ENCODE measurements around the gene IFFO2. TPM values are rescaled to one million over a fixed set of nuclear protein-coding genes. Genes with fewer than 3 reads are reported as not detected.

Gene IFFO2
- total RNA-seq, 1 experiment from 2014 or later = 11.7 TPM

DNA sequence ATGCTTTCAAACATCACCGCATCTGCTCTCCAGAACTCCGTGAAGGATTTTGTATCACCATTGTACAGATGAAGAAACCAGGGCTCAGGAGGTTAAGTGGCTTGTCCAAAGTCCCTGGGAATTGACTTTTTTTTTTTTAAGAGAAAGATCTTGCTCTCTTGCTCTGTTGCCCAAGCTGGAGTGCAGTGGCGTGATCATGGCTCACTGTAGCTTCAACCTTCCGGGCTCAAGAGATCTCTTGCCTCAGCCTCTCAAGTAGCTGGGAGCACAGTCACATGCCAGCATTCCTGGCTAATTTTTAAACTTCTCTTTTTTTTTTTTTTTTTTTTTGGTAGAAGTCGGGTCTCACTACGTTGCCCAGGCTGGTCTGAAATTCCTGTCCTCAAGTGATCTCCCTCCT, 90.2 kb downstream of the IFFO2 start:
- Histone ChIP-seq H3F3A (ENCODE audit: insufficient read depth, low read depth) (no peaks in the 10 kb centered on the region), H3K4me1 (replicated peaks; ENCODE audit: insufficient read depth) (no peaks in the 10 kb centered on the region), H3K9me2 (ENCODE audit: insufficient read depth) (no peaks in the 10 kb centered on the region), H3K27me3 (ENCODE audit: insufficient read depth, low read depth) (peaks cover 32% of the 10 kb centered on the region), H3K9me3 (ENCODE audit: insufficient read depth, low read depth) (no peaks in the 10 kb centered on the region), H3K79me2 (ENCODE audit: low read depth) (no peaks in the 10 kb centered on the region), H3K36me3 (ENCODE audit: low read depth) (no peaks in the 10 kb centered on the region), H2AFZ (no peak overlapping the region), H3K4me3 (no peak overlapping the region), H3K27ac (no peak overlapping the region), H3K4me2 (no peak overlapping the region), H4K20me1 (ENCODE audit: insufficient read depth) (no peaks in the 10 kb centered on the region)
- POLR2A ChIA-PET (ENCODE audit: unreplicated experiment) = no interaction called here
- intact Hi-C loops (cut with micrococcal nuclease; ENCODE audit: unreplicated experiment) = no loop called here
- no peak for TF ChIP-seq EZH2 (IDR thresholded peaks at IDR 0.05; ENCODE audit: low read depth)
- TF ChIP-seq, protein P1, sequence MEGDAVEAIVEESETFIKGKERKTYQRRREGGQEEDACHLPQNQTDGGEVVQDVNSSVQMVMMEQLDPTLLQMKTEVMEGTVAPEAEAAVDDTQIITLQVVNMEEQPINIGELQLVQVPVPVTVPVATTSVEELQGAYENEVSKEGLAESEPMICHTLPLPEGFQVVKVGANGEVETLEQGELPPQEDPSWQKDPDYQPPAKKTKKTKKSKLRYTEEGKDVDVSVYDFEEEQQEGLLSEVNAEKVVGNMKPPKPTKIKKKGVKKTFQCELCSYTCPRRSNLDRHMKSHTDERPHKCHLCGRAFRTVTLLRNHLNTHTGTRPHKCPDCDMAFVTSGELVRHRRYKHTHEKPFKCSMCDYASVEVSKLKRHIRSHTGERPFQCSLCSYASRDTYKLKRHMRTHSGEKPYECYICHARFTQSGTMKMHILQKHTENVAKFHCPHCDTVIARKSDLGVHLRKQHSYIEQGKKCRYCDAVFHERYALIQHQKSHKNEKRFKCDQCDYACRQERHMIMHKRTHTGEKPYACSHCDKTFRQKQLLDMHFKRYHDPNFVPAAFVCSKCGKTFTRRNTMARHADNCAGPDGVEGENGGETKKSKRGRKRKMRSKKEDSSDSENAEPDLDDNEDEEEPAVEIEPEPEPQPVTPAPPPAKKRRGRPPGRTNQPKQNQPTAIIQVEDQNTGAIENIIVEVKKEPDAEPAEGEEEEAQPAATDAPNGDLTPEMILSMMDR (conservative IDR thresholded peaks at IDR 0.05) = no peak
- no peak for DNase-seq
- CTCF ChIA-PET = no interaction called here
- no TSS peak for BruUV-seq (replicated peaks)

DNA sequence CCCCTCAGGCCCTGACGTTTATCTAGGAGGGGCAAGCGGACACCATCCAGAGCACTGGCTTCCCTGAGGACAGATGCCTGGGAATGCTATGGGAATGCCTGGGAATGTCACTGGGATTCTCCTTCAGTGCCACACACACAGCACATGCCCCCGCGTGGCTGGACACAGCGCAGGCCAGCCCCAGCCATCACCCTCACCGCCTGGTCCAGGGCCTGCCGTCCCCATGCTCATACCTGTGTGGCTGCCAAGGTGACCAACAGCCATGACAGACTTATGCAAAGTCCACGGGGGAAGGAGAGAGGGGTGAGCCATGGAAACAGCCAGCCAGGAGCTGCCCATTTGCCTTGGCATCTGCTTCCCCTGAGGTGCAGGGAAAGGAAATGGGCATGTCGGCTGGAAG, 91.3 kb downstream of the IFFO2 start:
- Histone ChIP-seq H3F3A (ENCODE audit: insufficient read depth, low read depth) (no peaks in the 10 kb centered on the region), H3K4me3 (no peak overlapping the region), H3K9me3 (ENCODE audit: insufficient read depth, low read depth) (no peaks in the 10 kb centered on the region), H3K27me3 (ENCODE audit: insufficient read depth, low read depth) (peaks cover 32% of the 10 kb centered on the region), H4K20me1 (ENCODE audit: insufficient read depth) (no peaks in the 10 kb centered on the region), H3K36me3 (ENCODE audit: low read depth) (no peaks in the 10 kb centered on the region), H3K4me1 (replicated peaks; ENCODE audit: insufficient read depth) (no peaks in the 10 kb centered on the region), H3K9me2 (ENCODE audit: insufficient read depth) (no peaks in the 10 kb centered on the region), H3K27ac (no peak overlapping the region), H3K4me2 (no peak overlapping the region), H3K79me2 (ENCODE audit: low read depth) (no peaks in the 10 kb centered on the region), H2AFZ (no peak overlapping the region)
- no peak for TF ChIP-seq EZH2 (IDR thresholded peaks at IDR 0.05; ENCODE audit: low read depth)
- CTCF ChIA-PET = no interaction called here
- BruUV-seq (replicated peaks) = no TSS peak
- intact Hi-C loops (cut with micrococcal nuclease; ENCODE audit: unreplicated experiment) = no loop called here
- DNase-seq = no peak
- POLR2A ChIA-PET (ENCODE audit: unreplicated experiment) = no interaction called here

DNA sequence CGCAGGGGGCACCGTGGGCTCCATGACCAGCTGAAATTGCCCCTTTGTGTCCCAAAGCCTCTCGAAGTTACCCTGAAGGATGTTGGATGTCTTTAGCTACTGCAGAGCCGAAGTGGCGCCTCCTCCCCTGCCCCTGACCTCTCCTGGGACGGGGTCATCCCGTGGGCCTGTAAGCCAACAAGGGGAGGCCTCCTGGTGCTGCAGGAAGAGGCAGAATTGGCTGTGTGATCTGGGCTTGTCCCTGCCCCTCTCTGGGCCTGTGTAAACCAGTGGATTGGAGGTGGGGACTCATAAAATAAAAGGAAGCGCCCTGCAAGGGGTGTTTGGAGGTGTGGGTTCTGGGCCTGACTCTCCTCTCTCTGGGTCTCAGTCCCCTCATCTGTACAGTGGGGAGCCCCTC, 94.9 kb downstream of the IFFO2 start:
- no peak for DNase-seq
- Histone ChIP-seq H3K4me2 (no peak overlapping the region), H3K36me3 (ENCODE audit: low read depth) (no peaks in the 10 kb centered on the region), H3K4me3 (no peak overlapping the region), H3K27me3 (ENCODE audit: insufficient read depth, low read depth) (peaks cover 25% of the 10 kb centered on the region), H3F3A (ENCODE audit: insufficient read depth, low read depth) (no peaks in the 10 kb centered on the region), H3K79me2 (ENCODE audit: low read depth) (no peaks in the 10 kb centered on the region), H4K20me1 (ENCODE audit: insufficient read depth) (no peaks in the 10 kb centered on the region), H3K4me1 (replicated peaks; ENCODE audit: insufficient read depth) (no peaks in the 10 kb centered on the region), H3K27ac (no peak overlapping the region), H2AFZ (no peak overlapping the region), H3K9me3 (ENCODE audit: insufficient read depth, low read depth) (no peaks in the 10 kb centered on the region), H3K9me2 (ENCODE audit: insufficient read depth) (no peaks in the 10 kb centered on the region)
- ChIA-PET CTCF (interaction anchor here (0.8 kb wide), 1 partner anchor 14 kb away, joined by 3 read pairs; no protein-coding TSS in a partner anchor), POLR2A (ENCODE audit: unreplicated experiment) (no interaction called here)
- intact Hi-C loops (cut with micrococcal nuclease; ENCODE audit: unreplicated experiment) = no loop called here
- no TSS peak for BruUV-seq (replicated peaks)
- TF ChIP-seq EZH2 (IDR thresholded peaks at IDR 0.05; ENCODE audit: low read depth) = no peak
- TF ChIP-seq, protein P1 (conservative IDR thresholded peaks at IDR 0.05) = no peak

DNA sequence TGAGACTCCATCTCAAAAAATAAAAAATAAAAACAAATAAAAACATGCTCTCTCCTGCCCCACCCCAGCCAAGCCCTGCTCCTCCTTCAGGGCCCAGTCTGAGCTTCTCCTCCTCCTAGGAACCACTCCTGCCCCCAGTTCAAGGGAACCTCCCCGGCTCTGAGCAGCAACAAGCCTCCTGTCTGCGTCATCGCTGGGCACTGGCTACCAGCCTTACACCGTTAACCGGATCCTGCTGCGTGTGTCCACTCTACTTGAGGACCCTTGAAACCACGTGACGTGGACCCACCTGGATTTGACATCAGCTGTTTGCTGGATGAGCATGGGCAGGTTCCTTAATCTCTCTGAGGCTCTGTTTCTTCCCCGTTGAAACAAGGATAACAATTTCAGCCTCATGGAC, 95.4 kb downstream of the IFFO2 start:
- CTCF ChIA-PET = no interaction called here

More for the DNA sequence above, 95.4 kb downstream of the IFFO2 start:
- intact Hi-C loops (cut with micrococcal nuclease; ENCODE audit: unreplicated experiment) = no loop called here
- no TSS peak for BruUV-seq (replicated peaks)
- H3K4me2 ChIP-seq = no peak overlapping the region
- no peaks in the 10 kb centered on the region for H3K9me3 ChIP-seq (ENCODE audit: insufficient read depth, low read depth)
- H4K20me1 ChIP-seq (ENCODE audit: insufficient read depth) = no peaks in the 10 kb centered on the region
- TF ChIP-seq EZH2 (IDR thresholded peaks at IDR 0.05; ENCODE audit: low read depth) = no peak
- TF ChIP-seq, protein P1 (conservative IDR thresholded peaks at IDR 0.05) = no peak
- no peaks in the 10 kb centered on the region for H3K4me1 ChIP-seq (replicated peaks; ENCODE audit: insufficient read depth)
- POLR2A ChIA-PET (ENCODE audit: unreplicated experiment) = no interaction called here
- no peaks in the 10 kb centered on the region for H3K9me2 ChIP-seq (ENCODE audit: insufficient read depth)
- no peak for DNase-seq
- no peak overlapping the region for H3K27ac ChIP-seq
- no peak overlapping the region for H2AFZ ChIP-seq
- no peaks in the 10 kb centered on the region for H3F3A ChIP-seq (ENCODE audit: insufficient read depth, low read depth)
- H3K79me2 ChIP-seq (ENCODE audit: low read depth) = no peaks in the 10 kb centered on the region
- H3K4me3 ChIP-seq = no peak overlapping the region
- peaks cover 24% of the 10 kb centered on the region for H3K27me3 ChIP-seq (ENCODE audit: insufficient read depth, low read depth)
- H3K36me3 ChIP-seq (ENCODE audit: low read depth) = no peaks in the 10 kb centered on the region

Data from PC-9 (cell line).